NCI-H2171 (cell line): ENCODE data around the gene CFI.
"Not testable (repeated sequence)": the region's sequence is repeated elsewhere in the genome, so short reads cannot be mapped to it uniquely, and the experiment has no call there.

ENCODE experiments used
- DNase-seq: peaks from one replicate; lab custom pipeline; 2025; lab: John Stamatoyannopoulos, UW

The CFI gene

GRCh38 chr4:109795059-109795458, 6.7 kb downstream of the CFI start:
- no peak for DNase-seq

- DNase-seq = no peak
Measured at GRCh38 chr4:109787807-109788206, 14.0 kb downstream of the CFI start.

GRCh38 chr4:109786846-109787245, 15.0 kb downstream of the CFI start:
- no peak for DNase-seq

- DNase-seq = not testable (repeated sequence)
Measured at GRCh38 chr4:109782092-109782491, 19.7 kb downstream of the CFI start.

DNA sequence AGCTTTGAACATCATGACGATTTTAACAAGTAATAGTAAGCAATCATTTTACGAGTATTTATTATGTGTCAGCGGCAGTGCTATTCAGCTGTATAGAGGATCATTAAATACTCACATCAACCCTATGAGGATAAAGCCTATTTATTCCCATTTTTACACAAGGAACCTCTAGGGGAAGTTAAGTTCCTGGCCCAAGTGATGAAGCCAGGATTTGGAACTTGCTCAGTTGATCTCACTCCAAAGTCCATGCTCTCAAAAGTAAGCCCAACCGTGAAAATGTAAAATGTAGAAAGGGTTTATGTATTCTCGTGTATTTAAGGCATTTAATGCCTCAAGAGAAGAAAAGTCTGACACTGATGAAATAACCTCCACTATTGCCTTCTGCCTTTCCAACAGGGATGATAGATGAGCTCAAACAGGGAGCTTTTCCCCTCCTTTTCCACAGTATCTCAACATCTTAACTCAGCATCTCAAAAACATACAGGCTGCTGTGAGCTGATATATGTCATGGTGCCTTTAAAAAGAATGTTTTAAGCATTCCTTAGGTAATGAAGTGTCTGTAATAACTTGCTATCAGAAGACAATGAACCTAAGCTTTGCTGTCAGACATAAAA, 36.9 kb downstream of the CFI start:
- DNase-seq = no peak

DNA sequence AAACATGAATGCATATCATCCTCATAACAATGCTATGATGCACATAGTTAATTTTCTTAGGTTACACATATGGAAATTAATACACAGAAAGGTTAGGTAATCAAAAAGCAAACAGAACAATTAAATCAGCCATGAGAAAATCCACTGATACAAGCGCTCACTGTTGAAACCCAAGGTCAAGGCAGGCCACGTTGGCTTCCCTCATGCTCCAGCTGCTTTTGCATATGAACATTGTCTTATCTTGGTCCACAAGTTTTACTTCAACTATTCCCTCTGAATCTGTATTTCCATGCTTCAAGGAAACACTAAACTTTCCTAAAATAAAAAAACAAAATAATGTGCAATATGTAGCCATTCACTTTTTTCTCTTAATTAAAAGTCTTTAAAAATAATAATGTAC, 37.4 kb downstream of the CFI start:
- DNase-seq = no peak

DNA sequence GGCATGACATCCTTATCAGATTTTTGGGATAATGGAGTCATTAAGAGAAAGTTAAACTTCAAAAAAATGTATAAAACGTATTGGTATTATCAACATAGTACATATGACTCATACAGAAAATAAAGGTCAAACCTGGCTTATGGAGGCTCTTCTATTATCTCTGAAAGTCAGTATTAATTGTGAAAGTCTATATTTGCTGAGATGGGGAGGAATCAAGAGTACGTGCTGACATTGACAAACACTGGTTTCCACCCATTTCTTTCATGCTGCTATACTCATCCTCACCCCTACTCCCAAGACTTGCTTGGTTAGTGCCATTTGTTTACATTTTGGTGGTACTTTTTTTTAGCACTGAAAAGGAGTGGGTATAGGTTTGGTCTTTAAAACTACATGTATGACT, 41.1 kb downstream of the CFI start:
- DNase-seq = no peak

- no peak for DNase-seq
Measured at GRCh38 chr4:109755656-109756055, 46.1 kb downstream of the CFI start.

DNA sequence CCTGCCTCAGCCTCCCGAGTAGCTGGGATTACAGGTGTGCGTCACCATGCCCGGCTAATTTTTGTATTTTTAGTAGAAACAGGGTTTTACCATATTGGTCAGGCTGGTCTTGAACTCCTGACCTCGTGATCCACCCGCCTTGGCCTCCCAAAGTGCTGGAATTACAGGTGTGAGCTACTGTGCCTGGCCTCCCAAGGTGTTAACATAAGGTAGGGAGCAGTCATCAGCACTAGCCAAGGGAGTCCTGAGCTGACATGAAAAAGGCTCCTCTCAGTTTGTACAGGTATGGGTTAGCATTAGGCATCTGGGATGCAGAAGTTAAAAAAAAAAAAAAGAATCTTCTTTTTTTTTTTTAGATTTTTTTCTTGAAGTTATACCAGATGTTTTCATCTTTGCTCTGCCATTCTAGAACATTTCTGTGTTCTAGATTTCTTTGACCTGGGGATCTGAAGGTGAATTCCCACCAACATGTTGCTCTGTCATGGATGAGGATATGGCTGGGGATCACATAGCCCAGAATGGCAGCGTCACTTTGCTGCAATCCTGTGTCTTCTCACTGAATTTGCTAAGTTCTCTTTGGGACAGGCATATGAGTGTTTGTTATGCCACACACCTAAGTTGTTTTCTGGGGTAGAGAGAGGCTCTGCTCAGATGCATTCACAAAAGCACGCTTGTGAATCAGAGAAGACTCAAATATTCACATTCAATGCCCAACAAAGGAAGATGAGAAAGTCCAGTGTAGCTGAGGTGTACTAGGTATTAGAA, 47.5 kb downstream of the CFI start:
- DNase-seq = no peak

DNA sequence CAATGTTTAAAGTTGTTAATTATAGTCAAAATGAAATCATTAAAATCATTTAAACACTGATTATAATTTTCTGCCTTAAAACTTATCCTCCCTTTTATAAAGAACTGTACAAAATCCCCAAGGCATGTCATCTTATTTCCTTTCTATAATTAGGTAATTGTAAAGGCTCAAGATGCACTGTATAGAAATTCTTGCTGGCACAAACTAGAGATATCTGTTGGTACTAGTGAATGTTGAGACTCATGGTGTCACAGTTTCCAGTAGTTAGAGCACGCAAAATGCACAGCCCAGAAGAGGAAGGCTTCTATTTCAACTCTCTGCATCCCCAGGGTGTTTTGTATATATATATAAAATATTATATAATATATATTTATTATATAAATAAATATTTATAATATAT, 49.3 kb downstream of the CFI start:
- no peak for DNase-seq

DNA sequence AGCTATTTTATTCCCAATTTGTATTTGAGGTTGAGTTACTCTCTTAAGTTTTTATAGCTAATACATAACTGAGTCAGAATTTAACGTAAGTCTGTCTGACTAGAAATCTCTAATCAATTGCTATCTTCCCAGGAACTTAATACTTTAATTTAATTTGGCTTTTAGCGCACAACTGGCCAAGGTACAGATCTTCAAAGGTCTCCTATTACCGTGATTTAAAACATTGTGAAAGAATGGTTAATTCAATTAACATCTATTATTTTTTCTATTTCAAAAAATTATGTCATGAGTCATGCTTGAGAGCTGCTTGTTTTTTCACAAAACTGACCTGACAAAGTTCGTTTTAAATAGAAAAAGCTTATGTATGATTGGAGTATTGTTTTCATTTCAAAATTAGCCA, 49.9 kb downstream of the CFI start:
- no peak for DNase-seq

DNA sequence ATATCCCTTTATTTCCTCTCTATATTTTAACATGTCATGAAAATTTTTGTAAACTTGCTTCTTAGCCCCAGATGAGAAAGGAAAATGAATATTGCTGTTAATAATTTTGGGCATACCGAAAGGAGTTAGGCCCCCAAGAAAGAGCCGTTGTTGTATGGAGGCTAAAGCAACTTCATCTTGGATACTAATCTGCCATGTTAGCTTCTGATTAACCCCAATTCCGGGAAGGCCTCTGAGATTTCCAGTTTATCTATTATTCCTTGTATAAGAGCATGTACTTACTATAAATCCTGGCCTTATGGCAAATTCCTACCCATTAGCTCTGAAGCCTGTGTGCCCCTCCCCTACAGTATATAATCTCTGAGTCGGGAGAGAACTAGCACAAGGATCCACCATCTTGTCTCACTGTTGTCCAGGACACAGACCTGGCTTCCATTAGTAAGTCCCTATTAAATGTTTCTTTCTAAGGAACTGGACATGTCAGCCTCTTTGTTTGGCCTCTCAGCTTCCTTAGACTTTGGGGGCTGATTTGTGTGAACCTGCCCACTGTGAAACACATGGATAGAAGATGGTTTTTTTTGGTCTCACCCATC, 51.1 kb downstream of the CFI start:
- no peak for DNase-seq

- DNase-seq = no peak
Measured at GRCh38 chr4:109749388-109750082, 52.3 kb downstream of the CFI start.

DNA sequence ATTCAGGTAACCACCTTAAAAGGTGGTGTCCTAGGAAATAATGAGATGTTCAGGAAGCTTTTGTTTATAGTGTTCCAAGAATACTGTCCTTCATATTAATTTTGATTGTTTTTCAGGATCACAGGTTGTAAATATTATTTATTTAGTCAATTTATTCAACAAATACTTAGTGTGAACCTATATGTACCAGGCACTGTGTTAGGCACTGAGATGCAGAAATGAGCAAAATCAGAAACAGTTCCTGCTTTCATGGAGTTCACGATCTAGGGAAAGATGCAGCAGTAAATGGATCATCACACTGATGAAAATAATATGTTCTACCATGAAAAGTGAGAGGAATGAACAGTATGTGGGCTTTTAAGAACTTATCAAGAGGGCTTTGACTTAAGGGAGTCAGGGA, 53.7 kb downstream of the CFI start:
- no peak for DNase-seq

DNA sequence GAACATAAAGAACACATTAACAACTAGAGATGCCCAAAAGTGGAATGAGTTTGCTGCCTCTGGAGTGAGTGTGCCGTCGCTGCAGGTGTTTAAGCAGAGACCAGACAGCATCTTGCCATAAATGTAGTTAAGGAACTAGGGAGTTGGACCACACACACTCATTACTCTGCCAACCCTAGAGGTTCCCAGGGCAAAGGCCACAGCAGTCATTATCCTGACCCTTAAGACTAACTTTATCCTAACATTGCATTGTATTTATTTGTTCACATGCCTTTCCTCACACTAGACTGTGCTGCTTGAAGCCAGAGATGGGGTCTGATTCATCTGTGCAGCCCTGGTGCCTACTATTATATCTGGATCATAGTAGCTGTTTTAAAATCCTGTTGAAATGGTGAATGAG, 55.1 kb downstream of the CFI start:
- no peak for DNase-seq

GRCh38 chr4:109745830-109746229, 56.0 kb downstream of the CFI start:
- DNase-seq = no peak

GRCh38 chr4:109739547-109739946, 62.3 kb downstream of the CFI start:
- DNase-seq = no peak

DNA sequence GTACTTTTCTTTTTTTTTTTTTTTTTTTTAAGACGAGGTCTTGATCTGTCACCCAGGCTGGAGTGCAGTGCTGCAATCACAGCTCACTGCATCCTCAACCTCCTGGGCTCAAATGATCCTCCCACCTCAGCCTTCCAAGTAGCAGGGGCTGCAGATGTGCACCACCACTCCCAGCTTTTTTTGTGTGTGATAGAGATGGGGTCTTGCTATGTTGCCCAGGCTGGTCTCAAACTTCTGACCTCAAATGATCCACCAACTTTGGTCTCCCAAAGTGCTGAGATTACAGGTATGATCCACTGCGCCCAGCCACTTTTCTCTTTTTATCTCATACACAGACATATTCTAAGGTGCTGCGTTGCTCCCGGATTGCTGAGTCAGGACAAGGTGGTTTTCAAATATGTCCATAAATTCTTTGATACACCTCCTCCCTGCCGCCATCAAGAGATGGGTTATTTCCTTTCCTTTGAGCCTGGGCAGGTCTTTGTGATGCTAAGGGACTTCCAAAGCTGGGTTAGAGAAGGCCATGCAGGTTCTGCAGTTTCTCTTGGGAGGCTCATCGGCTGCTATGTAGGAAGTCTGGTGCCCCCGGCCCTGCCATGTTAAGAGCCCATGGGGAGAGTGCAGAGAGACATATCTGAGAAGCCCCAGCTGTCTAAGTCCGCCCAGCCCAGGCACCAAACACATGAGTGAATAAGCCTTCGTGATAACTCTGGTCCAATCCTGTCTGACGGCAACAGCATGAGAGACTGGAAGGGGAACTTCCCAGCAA, 63.5 kb downstream of the CFI start:
- no peak for DNase-seq

DNA sequence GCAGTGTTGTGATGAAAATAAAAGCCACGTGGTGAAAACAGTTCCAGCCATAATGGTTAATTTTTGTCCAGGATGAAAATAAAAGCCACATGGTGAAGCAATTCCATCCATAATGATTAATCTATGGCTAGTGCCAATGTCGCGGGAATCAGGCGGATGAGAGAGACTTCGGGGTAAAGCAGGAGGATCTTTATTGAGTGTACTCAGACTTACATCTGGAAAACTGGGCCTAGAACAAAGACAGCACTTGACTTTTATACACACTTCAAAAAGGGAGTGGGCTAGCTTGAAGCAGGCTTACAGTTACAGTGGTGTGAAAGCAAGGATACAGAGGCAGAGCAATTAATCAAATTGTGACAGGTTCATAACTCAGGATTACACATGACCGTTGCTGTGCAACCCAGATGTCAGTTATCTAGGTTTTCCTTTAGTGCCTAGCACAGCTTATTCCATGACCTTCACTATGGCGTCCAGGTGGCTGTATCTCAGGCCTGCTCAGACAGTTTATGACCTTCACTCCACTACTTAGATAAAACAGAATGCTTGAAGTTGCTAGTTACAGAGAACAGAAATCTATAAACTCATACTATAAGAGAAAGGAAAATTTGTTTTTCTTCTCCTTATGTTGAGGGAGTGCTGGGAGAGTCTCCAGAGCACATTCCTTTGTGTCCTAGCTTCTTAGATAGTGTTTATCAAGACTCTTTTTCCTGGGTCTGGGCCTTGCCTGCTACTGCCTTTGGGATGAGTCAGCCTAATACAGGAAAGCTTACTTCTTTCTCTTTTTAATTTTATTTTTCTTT, 66.0 kb downstream of the CFI start:
- DNase-seq = no peak

GRCh38 chr4:109733728-109734127, 68.1 kb downstream of the CFI start:
- no peak for DNase-seq
